Breast epithelium (tissue), 4 donors: ENCODE data around the gene DRD2. TPM values are rescaled to one million over a fixed set of nuclear protein-coding genes. Genes with fewer than 3 reads are reported as not detected.

Experiments used
- DNase-seq, 2 donors: peaks; one replicate each; pipeline ENCODE4 v3.0.0-alpha.2; 2019; ENCODE audit warnings: low spot score in 2 of 2
- H3K27ac ChIP-seq, 2 donors: fragments of 200-600 bp; sonication (generic) in 1 of 2; one replicate each; pipeline ENCODE4 v1.5.1; 2016 to 2019; ENCODE audit warnings: mild to moderate bottlenecking in 1 of 2
- H3K27me3 ChIP-seq, 2 donors: fragments of 200-600 bp; sonication (generic) in 1 of 2; one replicate each; pipeline versions ENCODE4 v1.5.1 to v1.6.0; 2017 to 2019; ENCODE audit warnings: control low read depth in 1 of 2, mild to moderate bottlenecking in 1 of 2
- H3K36me3 ChIP-seq: fragments of 200-600 bp; one replicate; pipeline ENCODE4 v1.5.1; 2019
- H3K4me1 ChIP-seq, 2 donors: fragments of 200-600 bp; sonication (generic); one replicate each; pipeline ENCODE4 v1.5.1; 2016 to 2019; ENCODE audit warnings: control low read depth in 1 of 2
- H3K4me3 ChIP-seq, 3 donors: fragments of 200-600 bp; sonication (generic); 1 replicate in 2 of 3; 2 replicates in 1 of 3; pipeline ENCODE4 v1.5.1; 2016 to 2019; ENCODE audit warnings: mild to moderate bottlenecking in 3 of 3, moderate library complexity in 2 of 3
- H3K9me3 ChIP-seq, 2 donors: fragments of 200-600 bp; sonication (generic) in 1 of 2; one replicate each; pipeline ENCODE4 v1.5.1; 2016 to 2019; ENCODE audit warnings: control low read depth in 1 of 2
- CTCF ChIP-seq, 3 donors: fragments of 450-650 bp; IDR thresholded peaks; one replicate each; pipeline ENCODE4 v1.5.1; 2016 to 2017; ENCODE audit warnings: antibody characterized with exemption in 3 of 3, mild to moderate bottlenecking in 3 of 3, moderate library complexity in 3 of 3
- POLR2A ChIP-seq: fragments of 450-650 bp; IDR thresholded peaks from one replicate; pipeline ENCODE4 v1.6.1; 2016; ENCODE audit warnings: antibody characterized with exemption, mild to moderate bottlenecking, moderate library complexity
- POLR2AphosphoS5 ChIP-seq, 3 donors: sonication (generic); formaldehyde crosslinking; IDR thresholded peaks; one replicate each; pipeline ENCODE4 v1.6.1; 2017; ENCODE audit warnings: antibody characterized with exemption in 3 of 3
- intact Hi-C: fragments of 100-400 bp; cut with DNase I; formaldehyde crosslinking; loops from one replicate; pipeline ENCODE4 v1.15.1; 2023; ENCODE audit warnings: low total_unique reads
- total RNA-seq, 3 donors: library from RNA; depleted of rRNA; stranded (reverse); fragments of >200 nt; gene quantifications; one replicate each; pipeline ENCODE4 v1.1.0, GENCODE V29; 2016

DRD2 gene
- total RNA-seq, 3 donors from 2014 or later: 0.16 to 8.5 (median 0.33) TPM

- no peaks in the 10 kb centered on the region for H3K9me3 ChIP-seq
- intact Hi-C loops: no loop called here
- DNase-seq: peak in 1 of 2 donors; percentile 71
Measured at GRCh38 chr11:113435190-113435968, 39.8 kb downstream of the DRD2 start.

GRCh38 chr11:113431746-113432145 lies 43.5 kb downstream of the DRD2 start:
- Histone ChIP-seq H3K36me3 (no peaks in the 10 kb centered on the region), H3K4me1 (no peaks in the 10 kb centered on the region), H3K27me3 (no peaks in the 10 kb centered on the region), H3K9me3 (no peaks in the 10 kb centered on the region), H3K27ac (peak overlapping the region in 1 of 2 donors; percentile 48), H3K4me3 (no peak overlapping the region)
- no peak for DNase-seq
- intact Hi-C loops: no loop called here
- TF ChIP-seq POLR2A (no peak), CTCF (IDR thresholded peaks at IDR 0.05) (no peak), POLR2AphosphoS5 (IDR thresholded peaks at IDR 0.05) (no peak)

More at GRCh38 chr11:113435190-113435968, 39.8 kb downstream of the DRD2 start:
- no peak overlapping the region for H3K4me3 ChIP-seq
- no peaks in the 10 kb centered on the region for H3K4me1 ChIP-seq
- no peak for TF ChIP-seq POLR2AphosphoS5 (IDR thresholded peaks at IDR 0.05)
- TF ChIP-seq POLR2A: no peak
- TF ChIP-seq CTCF (IDR thresholded peaks at IDR 0.05): no peak
- no peaks in the 10 kb centered on the region for H3K27me3 ChIP-seq
- peak overlapping the region; percentile 70 to 82 for H3K27ac ChIP-seq
- H3K36me3 ChIP-seq: no peaks in the 10 kb centered on the region

- no peak for DNase-seq
- TF ChIP-seq CTCF (IDR thresholded peaks at IDR 0.05): no peak
- no peak for TF ChIP-seq POLR2AphosphoS5 (IDR thresholded peaks at IDR 0.05)
- TF ChIP-seq POLR2A: no peak
- Histone ChIP-seq H3K9me3 (no peaks in the 10 kb centered on the region), H3K4me1 (no peaks in the 10 kb centered on the region), H3K36me3 (no peaks in the 10 kb centered on the region), H3K27me3 (no peaks in the 10 kb centered on the region), H3K4me3 (no peak overlapping the region), H3K27ac (no peak overlapping the region)
- intact Hi-C loops: no loop called here
Measured at GRCh38 chr11:113426686-113427085, 48.5 kb downstream of the DRD2 start.

GRCh38 chr11:113420808-113421207 lies 54.4 kb downstream of the DRD2 start:
- Histone ChIP-seq H3K27me3 (no peaks in the 10 kb centered on the region), H3K4me1 (no peaks in the 10 kb centered on the region), H3K36me3 (no peaks in the 10 kb centered on the region), H3K9me3 (no peaks in the 10 kb centered on the region), H3K27ac (no peak overlapping the region), H3K4me3 (no peak overlapping the region)
- intact Hi-C loops: no loop called here
- no peak for DNase-seq
- TF ChIP-seq POLR2A (no peak), CTCF (IDR thresholded peaks at IDR 0.05) (no peak), POLR2AphosphoS5 (IDR thresholded peaks at IDR 0.05) (no peak)

- Histone ChIP-seq H3K36me3 (no peaks in the 10 kb centered on the region), H3K27ac (no peak overlapping the region), H3K9me3 (no peaks in the 10 kb centered on the region), H3K4me1 (no peaks in the 10 kb centered on the region), H3K27me3 (no peaks in the 10 kb centered on the region), H3K4me3 (no peak overlapping the region)
- no peak for DNase-seq
- intact Hi-C loops: no loop called here
- TF ChIP-seq POLR2AphosphoS5 (IDR thresholded peaks at IDR 0.05): no peak
- no peak for TF ChIP-seq CTCF (IDR thresholded peaks at IDR 0.05)
- no peak for TF ChIP-seq POLR2A
Measured at GRCh38 chr11:113419454-113420003, 55.7 kb downstream of the DRD2 start.
